Astrocyte (in vitro differentiated cells and primary cell): ENCODE data around the gene NSD1. TPM values are rescaled to one million over a fixed set of nuclear protein-coding genes. Genes with fewer than 3 reads are reported as not detected.

ENCODE experiments used
- DNase-seq: peaks from one replicate; pipeline ENCODE4 v3.0.0-alpha.2; 2010; ENCODE audit warnings: low read depth
- FAIRE-seq: peaks from 2 replicates; lab custom pipeline; 2011; peaks lifted over from hg19 to GRCh38; lab: Jason Lieb, UNC
- H2AFZ ChIP-seq: 2 replicates; pipeline ENCODE4 v1.6.0; 2012; ENCODE audit warnings: low read depth, low read length, inconsistent platforms
- H3K27ac ChIP-seq: 2 replicates; pipeline ENCODE4 v1.5.1; 2011; ENCODE audit warnings: low read depth, low read length, inconsistent platforms
- H3K27me3 ChIP-seq: 2 replicates; pipeline ENCODE4 v1.6.0; 2011; ENCODE audit warnings: low read length, inconsistent platforms; ENCODE audit not compliant: insufficient read depth
- H3K36me3 ChIP-seq: 2 replicates; pipeline ENCODE4 v1.5.1; 2011; ENCODE audit warnings: low read length, inconsistent platforms; ENCODE audit not compliant: insufficient read depth
- H3K4me1 ChIP-seq: 2 replicates; pipeline ENCODE4 v1.5.1; 2011; ENCODE audit warnings: low read length, inconsistent platforms; ENCODE audit not compliant: insufficient read depth
- H3K4me2 ChIP-seq: 2 replicates; pipeline ENCODE4 v1.6.0; 2012; ENCODE audit warnings: low read length, inconsistent platforms
- H3K4me3 ChIP-seq: 2 replicates; pipeline ENCODE4 v1.5.1; 2011; ENCODE audit warnings: low read depth, mild to moderate bottlenecking, low read length, inconsistent platforms; ENCODE audit not compliant: insufficient read depth
- H3K79me2 ChIP-seq: 2 replicates; pipeline ENCODE4 v1.6.0; 2012; ENCODE audit warnings: mild to moderate bottlenecking, low read length, inconsistent platforms; ENCODE audit not compliant: insufficient read depth
- H3K9ac ChIP-seq: 2 replicates; pipeline ENCODE4 v1.6.0; 2012; ENCODE audit warnings: mild to moderate bottlenecking, low read length, inconsistent platforms
- H3K9me3 ChIP-seq: 2 replicates; pipeline ENCODE4 v1.5.1; 2012; ENCODE audit warnings: low read depth, mild to moderate bottlenecking, low read length, inconsistent platforms; ENCODE audit not compliant: insufficient read depth
- H4K20me1 ChIP-seq: 2 replicates; pipeline ENCODE4 v1.6.0; 2012; ENCODE audit warnings: low read length, inconsistent platforms; ENCODE audit not compliant: insufficient read depth
- H3K27ac Mint-ChIP-seq: one replicate; pipeline ENCODE4 v1.8.0; 2021; ENCODE audit warnings: mild to moderate bottlenecking, mixed read lengths; ENCODE audit not compliant: unreplicated experiment
- H3K27me3 Mint-ChIP-seq: one replicate; pipeline ENCODE4 v1.8.0; 2021; ENCODE audit warnings: low read depth, mixed read lengths; ENCODE audit not compliant: unreplicated experiment
- H3K36me3 Mint-ChIP-seq: one replicate; pipeline ENCODE4 v1.8.0; 2021; ENCODE audit warnings: low read depth, mixed read lengths; ENCODE audit not compliant: unreplicated experiment
- H3K4me1 Mint-ChIP-seq: one replicate; pipeline ENCODE4 v1.8.0; 2021; ENCODE audit warnings: low read depth, mixed read lengths; ENCODE audit not compliant: unreplicated experiment
- H3K4me3 Mint-ChIP-seq: one replicate; pipeline ENCODE4 v1.8.0; 2021; ENCODE audit warnings: mild to moderate bottlenecking, moderate library complexity, mixed read lengths; ENCODE audit not compliant: unreplicated experiment
- H3K9me3 Mint-ChIP-seq: one replicate; pipeline ENCODE4 v1.8.0; 2021; ENCODE audit warnings: mild to moderate bottlenecking, mixed read lengths; ENCODE audit not compliant: unreplicated experiment
- CTCF ChIP-seq: IDR thresholded peaks from 2 replicates; pipeline ENCODE4 v1.5.1; 2011; ENCODE audit warnings: low read depth, mild to moderate bottlenecking, inconsistent platforms, low read length, moderate library complexity; ENCODE audit not compliant: insufficient read depth
- EZH2 ChIP-seq: IDR thresholded peaks from 2 replicates; pipeline ENCODE4 v1.6.1; 2012; ENCODE audit warnings: mild to moderate bottlenecking, low read length, inconsistent platforms; ENCODE audit not compliant: insufficient read depth
- total RNA-seq: library from RNA; stranded (reverse); gene quantifications from 2 replicates; pipeline ENCODE4 v1.2.1, GENCODE V29; 2021

Gene NSD1
- total RNA-seq, 1 donor from 2014 or later, result 71.9 TPM

- DNase-seq (no peak), FAIRE-seq (no peak)
- Histone ChIP-seq H3K36me3 (no peaks in the 10 kb centered on the region), H3K27ac (no peak overlapping the region), H3K79me2 (peaks cover 97% of the 10 kb centered on the region), H3K4me1 (no peaks in the 10 kb centered on the region), H3K9me3 (no peaks in the 10 kb centered on the region), H3K4me3 (no peak overlapping the region), H3K27me3 (no peaks in the 10 kb centered on the region), H2AFZ (no peak overlapping the region), H3K4me2 (no peak overlapping the region), H4K20me1 (peaks cover 76% of the 10 kb centered on the region), H3K9ac (no peak overlapping the region)
- no peaks in the 10 kb centered on the region for H3K27me3 Mint-ChIP-seq
- no peaks in the 10 kb centered on the region for H3K9me3 Mint-ChIP-seq
- no peak overlapping the region for H3K4me3 Mint-ChIP-seq
- no peak overlapping the region for H3K27ac Mint-ChIP-seq
- peaks cover 5% of the 10 kb centered on the region for H3K36me3 Mint-ChIP-seq
- H3K4me1 Mint-ChIP-seq, result peaks cover 2% of the 10 kb centered on the region
- TF ChIP-seq EZH2 (no peak), CTCF (no peak)
Observed at GRCh38 chr5:177226860-177227259, 93.3 kb downstream of the NSD1 start.

GRCh38 chr5:177228751-177229150, 95.2 kb downstream of the NSD1 start:
- Histone ChIP-seq H3K4me3 (no peak overlapping the region), H3K9me3 (no peaks in the 10 kb centered on the region), H3K27ac (no peak overlapping the region), H3K4me1 (peaks cover 4% of the 10 kb centered on the region), H3K36me3 (no peaks in the 10 kb centered on the region), H3K79me2 (peaks cover 97% of the 10 kb centered on the region), H4K20me1 (peaks cover 81% of the 10 kb centered on the region), H3K27me3 (no peaks in the 10 kb centered on the region), H3K4me2 (no peak overlapping the region), H2AFZ (no peak overlapping the region), H3K9ac (no peak overlapping the region)
- peaks cover 4% of the 10 kb centered on the region for H3K36me3 Mint-ChIP-seq
- H3K9me3 Mint-ChIP-seq, result no peaks in the 10 kb centered on the region
- peaks cover 17% of the 10 kb centered on the region for H3K4me1 Mint-ChIP-seq
- TF ChIP-seq EZH2, result no peak
- TF ChIP-seq CTCF, result no peak
- no peak overlapping the region for H3K4me3 Mint-ChIP-seq
- H3K27me3 Mint-ChIP-seq, result no peaks in the 10 kb centered on the region
- H3K27ac Mint-ChIP-seq, result no peak overlapping the region
- FAIRE-seq (no peak), DNase-seq (no peak)

- Histone ChIP-seq H3K27ac (no peak overlapping the region), H3K4me3 (no peak overlapping the region), H2AFZ (no peak overlapping the region), H3K4me1 (peaks cover 4% of the 10 kb centered on the region), H3K9me3 (no peaks in the 10 kb centered on the region), H3K36me3 (no peaks in the 10 kb centered on the region), H4K20me1 (peaks cover 84% of the 10 kb centered on the region), H3K27me3 (no peaks in the 10 kb centered on the region), H3K9ac (no peak overlapping the region), H3K4me2 (no peak overlapping the region), H3K79me2 (peaks cover 92% of the 10 kb centered on the region)
- H3K9me3 Mint-ChIP-seq, result no peaks in the 10 kb centered on the region
- no peak overlapping the region for H3K4me3 Mint-ChIP-seq
- TF ChIP-seq CTCF, result no peak
- TF ChIP-seq EZH2, result no peak
- peak overlapping the region; percentile 70 for H3K27ac Mint-ChIP-seq
- DNase-seq (no peak), FAIRE-seq (no peak)
- H3K36me3 Mint-ChIP-seq, result peaks cover 4% of the 10 kb centered on the region
- no peaks in the 10 kb centered on the region for H3K27me3 Mint-ChIP-seq
- peaks cover 22% of the 10 kb centered on the region for H3K4me1 Mint-ChIP-seq
Observed at GRCh38 chr5:177230660-177231059, 97.1 kb downstream of the NSD1 start.
